BLaER1 (cell line): ENCODE data around the gene EFNA3.
A peak's percentile ranks its signal among the peaks of the same experiment; 100 is the strongest.

Source experiments
- H3K27ac ChIP-seq: shearing (Covaris generic); formaldehyde crosslinking; 2 replicates; pipeline ENCODE4 v1.8.1; 2022
- H3K27me3 ChIP-seq: shearing (Covaris generic); formaldehyde crosslinking; 2 replicates; pipeline ENCODE4 v1.8.1; 2022
- H3K36me3 ChIP-seq: shearing (Covaris generic); formaldehyde crosslinking; 2 replicates; pipeline ENCODE4 v1.8.1; 2022
- H3K4me1 ChIP-seq: shearing (Covaris generic); formaldehyde crosslinking; 2 replicates; pipeline ENCODE4 v1.8.1; 2022
- H3K4me2 ChIP-seq: shearing (Covaris generic); formaldehyde crosslinking; 2 replicates; pipeline ENCODE4 v1.8.1; 2022
- H3K4me3 ChIP-seq: shearing (Covaris generic); formaldehyde crosslinking; 2 replicates; pipeline ENCODE4 v1.8.1; 2022
- H3K9ac ChIP-seq: shearing (Covaris generic); formaldehyde crosslinking; 2 replicates; pipeline ENCODE4 v1.8.1; 2022
- H3K9me3 ChIP-seq: shearing (Covaris generic); formaldehyde crosslinking; 2 replicates; pipeline ENCODE4 v1.8.1; 2022
- H4K20me1 ChIP-seq: shearing (Covaris generic); formaldehyde crosslinking; 2 replicates; pipeline ENCODE4 v1.8.1; 2022
- Cebpa-rat ChIP-seq: shearing (Covaris generic); IDR thresholded peaks from 2 replicates; pipeline ENCODE4 v1.8.1; 2022

The EFNA3 gene

GRCh38 chr1:155057104-155057503 is 21.5 kb upstream of the EFNA3 start:
- Histone ChIP-seq H3K4me1 (peaks cover 37% of the 10 kb centered on the region), H3K4me2 (no peak overlapping the region), H3K4me3 (no peak overlapping the region), H3K27ac (no peak overlapping the region), H3K9me3 (no peaks in the 10 kb centered on the region), H3K36me3 (peaks cover 75% of the 10 kb centered on the region), H3K9ac (no peak overlapping the region), H4K20me1 (peaks cover 38% of the 10 kb centered on the region), H3K27me3 (no peaks in the 10 kb centered on the region)
- no peak for TF ChIP-seq Cebpa-rat

GRCh38 chr1:155057788-155058211 is 20.8 kb upstream of the EFNA3 start:
- Histone ChIP-seq H3K4me2 (no peak overlapping the region), H3K27me3 (no peaks in the 10 kb centered on the region), H4K20me1 (peaks cover 32% of the 10 kb centered on the region), H3K4me3 (no peak overlapping the region), H3K36me3 (peaks cover 75% of the 10 kb centered on the region), H3K9ac (no peak overlapping the region), H3K27ac (no peak overlapping the region), H3K9me3 (no peaks in the 10 kb centered on the region), H3K4me1 (peaks cover 35% of the 10 kb centered on the region)
- TF ChIP-seq Cebpa-rat: no peak

GRCh38 chr1:155060736-155061135 is 17.9 kb upstream of the EFNA3 start:
- H3K9ac ChIP-seq: no peak overlapping the region
- H3K9me3 ChIP-seq: no peaks in the 10 kb centered on the region
- peaks cover 55% of the 10 kb centered on the region for H3K36me3 ChIP-seq
- peak overlapping the region; percentile 92 for H3K4me2 ChIP-seq
- H4K20me1 ChIP-seq: peaks cover 33% of the 10 kb centered on the region
- no peak for TF ChIP-seq Cebpa-rat
- peaks cover 37% of the 10 kb centered on the region for H3K4me1 ChIP-seq
- no peaks in the 10 kb centered on the region for H3K27me3 ChIP-seq
- no peak overlapping the region for H3K27ac ChIP-seq
- H3K4me3 ChIP-seq: no peak overlapping the region

GRCh38 chr1:155061381-155062150 is 17.1 kb upstream of the EFNA3 start:
- Histone ChIP-seq H3K4me2 (peak overlapping the region; percentile 92), H3K27me3 (no peaks in the 10 kb centered on the region), H3K36me3 (peaks cover 54% of the 10 kb centered on the region), H3K4me1 (peaks cover 45% of the 10 kb centered on the region), H4K20me1 (peaks cover 42% of the 10 kb centered on the region), H3K9me3 (no peaks in the 10 kb centered on the region), H3K4me3 (peak overlapping the region; percentile 92), H3K9ac (no peak overlapping the region), H3K27ac (no peak overlapping the region)
- no peak for TF ChIP-seq Cebpa-rat

GRCh38 chr1:155062151-155062686 is 16.4 kb upstream of the EFNA3 start:
- H3K9ac ChIP-seq: no peak overlapping the region
- TF ChIP-seq Cebpa-rat: no peak
- no peak overlapping the region for H3K27ac ChIP-seq
- peaks cover 52% of the 10 kb centered on the region for H3K4me1 ChIP-seq
- H3K4me3 ChIP-seq: peak overlapping the region; percentile 92
- peak overlapping the region; percentile 92 for H3K4me2 ChIP-seq
- H3K27me3 ChIP-seq: no peaks in the 10 kb centered on the region
- H3K36me3 ChIP-seq: peaks cover 54% of the 10 kb centered on the region
- H4K20me1 ChIP-seq: peaks cover 48% of the 10 kb centered on the region
- H3K9me3 ChIP-seq: no peaks in the 10 kb centered on the region

DNA sequence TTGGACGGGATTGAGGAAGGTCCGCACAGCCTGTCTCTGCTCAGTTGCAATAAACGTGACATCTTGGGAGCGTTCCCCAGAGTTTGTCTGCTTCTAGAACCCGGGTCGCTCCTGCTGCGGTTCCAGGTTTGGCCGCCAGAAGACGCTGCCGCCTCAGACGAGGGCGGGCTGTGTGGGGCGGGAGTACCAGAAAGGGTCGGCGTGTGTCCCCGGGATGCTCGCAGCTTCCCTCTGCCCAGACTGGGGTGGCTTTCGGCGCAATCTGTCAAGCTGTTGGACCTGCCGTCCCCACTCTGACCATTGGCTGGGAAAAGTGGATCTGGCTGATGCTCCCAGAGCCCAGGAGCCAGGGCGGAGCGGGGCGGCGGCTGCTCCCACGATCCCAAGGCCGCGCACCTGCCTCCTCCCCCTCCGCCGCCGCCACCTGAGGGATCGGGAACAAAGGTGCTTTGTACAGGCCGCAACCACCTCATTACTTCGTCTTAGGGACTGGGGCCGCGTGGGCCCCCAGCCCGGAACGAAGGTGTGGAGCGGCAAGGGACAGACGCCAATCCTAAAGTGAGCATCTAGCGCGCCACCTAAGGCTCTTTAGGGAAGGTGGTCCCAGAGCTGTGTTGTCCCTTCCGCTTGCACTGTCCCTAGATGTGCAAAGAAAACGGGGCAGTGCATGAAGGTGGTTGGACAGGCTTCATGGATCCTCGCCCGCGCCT is 15.8 kb upstream of the EFNA3 start:
- Histone ChIP-seq H3K27ac (no peak overlapping the region), H4K20me1 (peaks cover 50% of the 10 kb centered on the region), H3K4me1 (peaks cover 58% of the 10 kb centered on the region), H3K4me3 (peak overlapping the region; percentile 92), H3K9ac (peak overlapping the region; percentile 87), H3K9me3 (no peaks in the 10 kb centered on the region), H3K4me2 (peak overlapping the region; percentile 92), H3K36me3 (peaks cover 54% of the 10 kb centered on the region), H3K27me3 (no peaks in the 10 kb centered on the region)
- no peak for TF ChIP-seq Cebpa-rat

DNA sequence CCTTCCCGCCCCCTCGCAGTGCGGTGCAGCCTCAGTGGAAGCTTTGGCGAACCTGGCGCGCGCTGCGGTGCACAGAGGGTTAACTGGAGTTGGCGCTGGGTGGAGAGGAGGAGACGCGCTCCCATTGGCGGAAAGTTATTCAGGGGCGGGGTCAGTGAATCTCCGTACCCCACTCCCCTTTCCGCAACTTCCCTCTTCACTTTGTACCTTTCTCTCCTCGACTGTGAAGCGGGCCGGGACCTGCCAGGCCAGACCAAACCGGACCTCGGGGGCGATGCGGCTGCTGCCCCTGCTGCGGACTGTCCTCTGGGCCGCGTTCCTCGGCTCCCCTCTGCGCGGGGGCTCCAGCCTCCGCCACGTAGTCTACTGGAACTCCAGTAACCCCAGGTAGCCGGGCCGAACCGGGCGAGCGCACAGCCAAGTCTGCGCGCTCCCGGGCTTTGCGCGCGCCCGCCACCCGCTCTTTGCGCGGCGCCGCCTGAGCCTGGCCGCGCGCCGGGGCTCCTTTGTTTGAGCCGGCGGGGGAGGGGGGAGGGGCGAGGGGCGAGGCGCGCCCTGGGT is 15.0 kb upstream of the EFNA3 start, which contains the start of gene EFNA4:
TSS of gene EFNA4 (plus strand) at position 191 of the 561 bp plus-strand sequence. CDS start at position 275, 84 bp downstream.
- peak within 1 kb of the TSS; percentile 89 for H3K27ac ChIP-seq
- no peaks in the 10 kb centered on the region for H3K9me3 ChIP-seq
- H3K27me3 ChIP-seq: no peaks in the 10 kb centered on the region
- peaks cover 66% of the 10 kb centered on the region for H3K4me1 ChIP-seq
- peak within 1 kb of the TSS; percentile 87 for H3K9ac ChIP-seq
- no peak for TF ChIP-seq Cebpa-rat
- peaks cover 50% of the 10 kb centered on the region for H4K20me1 ChIP-seq
- H3K4me2 ChIP-seq: peak within 1 kb of the TSS; percentile 92
- peak within 1 kb of the TSS; percentile 92 for H3K4me3 ChIP-seq
- H3K36me3 ChIP-seq: peaks cover 54% of the 10 kb centered on the region

DNA sequence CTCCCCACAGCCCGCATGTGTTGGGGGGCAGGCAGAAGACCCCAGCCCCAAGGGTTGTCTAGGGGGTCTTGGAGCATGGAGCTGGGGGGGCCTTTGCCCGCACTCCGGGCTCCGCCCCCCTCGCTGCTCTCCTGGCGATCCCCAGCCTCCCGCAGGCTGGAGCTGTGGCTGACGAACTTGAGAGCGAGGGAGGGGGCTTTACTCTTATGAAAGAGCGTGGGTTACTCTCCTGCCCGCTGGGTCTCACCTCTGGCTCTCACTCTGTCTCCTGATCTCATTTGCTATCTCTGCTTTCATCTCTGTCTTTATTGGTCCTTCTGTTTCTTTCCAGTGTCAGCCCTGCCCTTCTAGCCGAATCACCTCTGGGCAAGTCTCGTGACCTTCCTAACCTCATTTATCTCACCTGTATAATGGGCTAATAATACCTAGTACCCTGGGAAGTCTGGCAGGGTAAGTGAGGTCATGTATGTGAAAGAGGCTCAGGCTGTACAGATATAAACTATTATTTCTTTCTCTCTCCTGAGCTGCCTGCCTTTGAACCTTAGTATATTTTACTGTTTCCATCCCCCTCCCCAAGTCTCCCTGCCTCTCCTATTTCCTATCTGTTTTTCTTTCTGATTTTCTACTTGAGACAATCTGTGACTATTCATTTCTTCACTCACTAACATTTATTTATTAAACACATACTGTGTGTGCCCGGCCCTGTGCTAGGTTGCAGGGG is 14.4 kb upstream of the EFNA3 start:
- TF ChIP-seq Cebpa-rat: no peak
- peaks cover 54% of the 10 kb centered on the region for H3K36me3 ChIP-seq
- H3K4me2 ChIP-seq: peak overlapping the region; percentile 92
- H4K20me1 ChIP-seq: peaks cover 50% of the 10 kb centered on the region
- peaks cover 72% of the 10 kb centered on the region for H3K4me1 ChIP-seq
- H3K27me3 ChIP-seq: no peaks in the 10 kb centered on the region
- peak overlapping the region; percentile 92 for H3K4me3 ChIP-seq
- peak overlapping the region; percentile 87 for H3K9ac ChIP-seq
- H3K9me3 ChIP-seq: no peaks in the 10 kb centered on the region
- peak overlapping the region; percentile 89 for H3K27ac ChIP-seq

DNA sequence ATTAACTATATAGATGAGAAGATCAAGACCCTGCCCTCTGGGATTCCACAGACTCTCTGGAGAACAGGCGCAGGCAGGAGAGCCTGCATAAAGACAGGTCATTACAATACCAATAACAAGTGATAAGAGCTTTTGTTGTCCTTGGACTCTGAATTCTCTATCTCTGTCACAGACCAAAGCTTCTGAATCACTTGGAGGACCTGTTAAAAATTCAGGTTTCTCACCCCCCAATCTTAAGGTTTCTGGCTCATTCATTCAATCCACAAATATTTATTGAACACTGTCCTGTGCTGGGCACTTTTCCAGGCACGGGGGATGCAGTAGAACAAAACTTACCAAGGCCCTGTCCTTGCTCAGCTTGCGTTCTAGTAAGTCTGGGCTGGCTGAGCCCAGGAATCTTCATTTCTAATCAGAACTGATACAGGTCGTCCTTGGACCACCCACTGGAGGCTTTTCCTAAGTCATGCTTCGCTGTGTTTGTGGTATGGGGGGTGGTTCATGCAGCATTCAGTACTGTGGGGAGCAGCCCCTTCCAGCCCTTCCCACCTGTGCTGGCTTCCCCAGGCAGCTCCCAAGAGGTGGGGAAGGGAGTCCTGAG is 13.7 kb upstream of the EFNA3 start:
- Histone ChIP-seq H3K4me3 (peak overlapping the region; percentile 92), H3K9ac (peak overlapping the region; percentile 87), H3K27me3 (no peaks in the 10 kb centered on the region), H3K4me2 (peak overlapping the region; percentile 92), H3K27ac (no peak overlapping the region), H3K4me1 (peaks cover 79% of the 10 kb centered on the region), H3K36me3 (peaks cover 49% of the 10 kb centered on the region), H3K9me3 (no peaks in the 10 kb centered on the region), H4K20me1 (peaks cover 50% of the 10 kb centered on the region)
- TF ChIP-seq Cebpa-rat: no peak
